ENCODE measurements around the gene AP1S1. TPM values are rescaled to one million over a fixed set of nuclear protein-coding genes. Genes with fewer than 3 reads are reported as not detected.
A peak's percentile ranks its signal among the peaks of the same experiment; 100 is the strongest.

AP1S1 gene
- total RNA-seq, 6 experiments from 2014 or later, result 24.0 to 56.5 (median 26.4) TPM

DNA sequence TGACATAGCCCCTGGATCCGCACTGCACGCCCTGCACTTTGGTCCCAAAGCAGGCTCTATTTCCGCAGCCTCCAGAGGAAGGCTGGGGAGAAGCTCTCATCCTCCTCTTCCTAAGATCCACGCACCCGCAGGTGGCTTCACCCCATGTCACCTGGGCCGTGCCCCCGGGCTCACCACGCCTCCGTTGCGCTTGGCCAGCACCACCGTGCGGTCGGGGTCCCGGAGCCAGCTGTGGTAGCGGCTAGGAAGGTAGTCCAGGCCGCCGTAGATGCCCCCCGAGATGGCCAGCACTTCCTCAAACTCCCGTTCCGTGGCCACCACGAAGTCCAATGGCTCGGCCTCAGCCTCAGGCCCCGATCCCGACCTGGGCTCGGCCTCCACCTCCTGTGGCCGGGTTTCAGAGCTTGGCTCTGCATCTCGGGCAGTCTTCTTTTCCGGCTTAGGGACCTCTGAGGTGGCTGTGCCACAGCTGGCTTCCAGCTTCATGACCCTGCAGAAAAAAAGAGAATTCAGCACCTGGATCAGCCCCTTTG lies 20.1 kb downstream of the AP1S1 start:
- intact Hi-C loops (cut with DNase I), result no loop called here
- 17% methylated on average over 11 of the region's 28 CpGs for WGBS (ENCODE audit: insufficient coverage, low coverage, low lambda C conversion rate, missing lambda C conversion rate)
- Histone ChIP-seq H3K36me3 (no peaks in the 10 kb centered on the region), H3K27me3 (peaks cover 5 to 39% of the 10 kb centered on the region in 2 donors), H3K4me1 (peaks cover 0 to 18% (median 0%) of the 10 kb centered on the region in 4 donors), H3K4me3 (no peak overlapping the region), H3K9me3 (no peaks in the 10 kb centered on the region), H3K27ac (no peak overlapping the region)
- ATAC-seq (no peak), DNase-seq (no peak)
- TF ChIP-seq CTCF (IDR thresholded peaks at IDR 0.05) (no peak), POLR2A (IDR thresholded peaks at IDR 0.05) (no peak)

DNA sequence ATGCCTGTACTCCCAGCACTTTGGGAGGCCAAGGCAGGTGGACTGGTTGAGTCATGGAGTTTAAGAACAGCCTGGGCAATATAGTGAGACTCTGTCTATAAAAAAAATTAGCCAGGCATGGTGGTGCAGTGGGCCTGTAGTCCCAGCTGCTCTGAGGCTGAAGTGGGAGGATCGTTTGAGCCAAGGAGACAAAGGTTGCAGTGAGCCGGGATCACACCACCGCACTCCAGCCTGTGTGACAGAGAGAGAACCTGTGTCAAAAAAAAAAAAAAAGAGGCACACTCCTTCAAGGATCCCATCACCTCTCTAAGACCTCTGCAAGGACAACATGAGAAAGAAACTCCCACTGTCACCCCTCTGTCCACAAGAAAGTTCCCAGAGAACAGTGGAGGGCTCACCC lies 21.4 kb downstream of the AP1S1 start:
- no peak overlapping the region for H3K4me3 ChIP-seq
- peak in 2 of 4 donors; percentile 25 to 29 for ATAC-seq
- peaks cover 5 to 46% of the 10 kb centered on the region in 2 donors for H3K27me3 ChIP-seq
- DNase-seq, result no peak
- peaks cover 0 to 18% (median 0%) of the 10 kb centered on the region in 4 donors for H3K4me1 ChIP-seq
- intact Hi-C loops (cut with DNase I), result no loop called here
- no peaks in the 10 kb centered on the region for H3K36me3 ChIP-seq
- no peak for TF ChIP-seq POLR2A (IDR thresholded peaks at IDR 0.05)
- TF ChIP-seq CTCF (IDR thresholded peaks at IDR 0.05), result no peak
- no peak overlapping the region for H3K27ac ChIP-seq
- no peaks in the 10 kb centered on the region for H3K9me3 ChIP-seq
- 8% methylated on average over 3 of the region's 3 CpGs for WGBS (ENCODE audit: insufficient coverage, low coverage, low lambda C conversion rate, missing lambda C conversion rate)

DNA sequence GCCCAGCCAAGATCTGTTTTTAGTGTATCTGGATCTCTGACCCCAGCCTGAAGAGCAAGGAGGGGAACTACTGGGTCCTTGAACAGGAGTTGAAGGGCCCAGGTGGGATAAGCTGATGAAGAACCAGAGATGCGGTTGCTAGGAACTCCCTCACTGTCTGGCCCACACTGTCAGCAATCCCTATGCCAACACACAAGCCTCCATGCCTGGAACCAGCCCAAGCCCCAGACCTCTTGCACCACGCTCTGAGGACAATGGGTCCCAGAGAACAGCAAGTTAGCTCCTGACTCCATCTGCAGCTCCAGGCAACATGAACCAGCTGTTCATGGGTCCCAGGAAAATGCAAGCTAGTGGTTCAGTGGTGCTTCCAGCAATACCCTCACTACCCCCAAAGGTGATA lies 23.4 kb downstream of the AP1S1 start:
- TF ChIP-seq CTCF (IDR thresholded peaks at IDR 0.05), result no peak
- TF ChIP-seq POLR2A (IDR thresholded peaks at IDR 0.05), result no peak
- Histone ChIP-seq H3K4me3 (no peak overlapping the region), H3K27ac (no peak overlapping the region), H3K36me3 (no peaks in the 10 kb centered on the region), H3K9me3 (no peaks in the 10 kb centered on the region), H3K4me1 (peaks cover 0 to 10% (median 0%) of the 10 kb centered on the region in 4 donors), H3K27me3 (peaks cover 5 to 44% of the 10 kb centered on the region in 2 donors)
- 80% methylated on average over 1 of the region's 2 CpGs for WGBS (ENCODE audit: insufficient coverage, low coverage, low lambda C conversion rate, missing lambda C conversion rate)
- intact Hi-C loops (cut with DNase I), result no loop called here
- no peak for DNase-seq
- ATAC-seq, result peak in 1 of 4 donors; percentile 19

- Histone ChIP-seq H3K4me3 (no peak overlapping the region), H3K4me1 (no peaks in the 10 kb centered on the region), H3K27me3 (peaks cover 0 to 31% of the 10 kb centered on the region in 2 donors), H3K36me3 (no peaks in the 10 kb centered on the region), H3K27ac (no peak overlapping the region), H3K9me3 (no peaks in the 10 kb centered on the region)
- 1% methylated on average over 20 of the region's 20 CpGs for WGBS (ENCODE audit: insufficient coverage, low coverage, low lambda C conversion rate, missing lambda C conversion rate)
- DNase-seq (no peak), ATAC-seq (no peak)
- TF ChIP-seq CTCF (IDR thresholded peaks at IDR 0.05), result no peak
- TF ChIP-seq POLR2A (IDR thresholded peaks at IDR 0.05), result no peak
- intact Hi-C loops (cut with DNase I), result no loop called here
Measured at GRCh38 chr7:101179117-101179516, 24.8 kb downstream of the AP1S1 start.

Measured in right lobe of liver (tissue), 6 donors.